GM12872 (cell line): ENCODE measurements around the gene SPTAN1.

ENCODE experiments used
- TF ChIP-seq, protein P1 (sequence below): IDR thresholded peaks from 3 replicates; pipeline ENCODE4 v1.5.1; 2011; ENCODE audit warnings: low read depth, mild to moderate bottlenecking, low read length, moderate library complexity; ENCODE audit not compliant: insufficient read depth

Gene SPTAN1

GRCh38 chr9:128556276-128556675 is 3.9 kb downstream of the SPTAN1 start:
- TF ChIP-seq, protein P1, sequence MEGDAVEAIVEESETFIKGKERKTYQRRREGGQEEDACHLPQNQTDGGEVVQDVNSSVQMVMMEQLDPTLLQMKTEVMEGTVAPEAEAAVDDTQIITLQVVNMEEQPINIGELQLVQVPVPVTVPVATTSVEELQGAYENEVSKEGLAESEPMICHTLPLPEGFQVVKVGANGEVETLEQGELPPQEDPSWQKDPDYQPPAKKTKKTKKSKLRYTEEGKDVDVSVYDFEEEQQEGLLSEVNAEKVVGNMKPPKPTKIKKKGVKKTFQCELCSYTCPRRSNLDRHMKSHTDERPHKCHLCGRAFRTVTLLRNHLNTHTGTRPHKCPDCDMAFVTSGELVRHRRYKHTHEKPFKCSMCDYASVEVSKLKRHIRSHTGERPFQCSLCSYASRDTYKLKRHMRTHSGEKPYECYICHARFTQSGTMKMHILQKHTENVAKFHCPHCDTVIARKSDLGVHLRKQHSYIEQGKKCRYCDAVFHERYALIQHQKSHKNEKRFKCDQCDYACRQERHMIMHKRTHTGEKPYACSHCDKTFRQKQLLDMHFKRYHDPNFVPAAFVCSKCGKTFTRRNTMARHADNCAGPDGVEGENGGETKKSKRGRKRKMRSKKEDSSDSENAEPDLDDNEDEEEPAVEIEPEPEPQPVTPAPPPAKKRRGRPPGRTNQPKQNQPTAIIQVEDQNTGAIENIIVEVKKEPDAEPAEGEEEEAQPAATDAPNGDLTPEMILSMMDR = no peak

DNA sequence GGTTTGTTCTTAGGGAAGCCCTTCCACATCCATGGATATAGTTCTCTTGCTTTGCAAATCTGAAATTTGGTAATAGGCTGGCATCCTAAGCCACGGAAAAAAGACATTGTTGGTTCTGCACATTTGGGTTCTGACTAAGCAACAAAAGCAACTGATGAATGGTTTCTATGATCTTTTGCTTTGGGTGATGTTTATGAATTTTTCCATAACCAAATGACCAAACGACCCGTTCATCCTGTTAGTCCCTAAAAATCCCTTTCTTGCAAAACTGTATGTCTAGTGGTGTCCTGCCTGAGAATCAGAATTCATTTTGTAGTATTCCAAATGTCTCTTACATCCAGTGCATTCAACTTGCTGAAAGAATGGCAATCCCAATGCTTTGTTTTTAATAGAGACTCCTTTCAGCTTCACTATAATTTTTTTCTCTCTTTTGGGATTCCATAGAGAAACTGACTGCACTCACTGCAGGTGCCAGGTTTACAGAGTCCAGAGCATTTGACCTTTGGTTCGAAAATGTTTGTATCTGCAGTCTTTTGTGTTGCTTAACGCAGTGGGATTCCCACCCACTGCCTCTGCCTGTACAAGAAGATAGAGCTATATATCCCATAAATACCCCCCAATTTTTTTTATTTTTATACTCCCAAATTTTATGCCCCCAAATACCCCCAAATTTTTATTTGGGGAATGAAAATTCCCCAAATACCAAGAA is 4.7 kb downstream of the SPTAN1 start:
- TF ChIP-seq, protein P1 = no peak

GRCh38 chr9:128558431-128559310 is 6.3 kb downstream of the SPTAN1 start:
- TF ChIP-seq, protein P1 = no peak

DNA sequence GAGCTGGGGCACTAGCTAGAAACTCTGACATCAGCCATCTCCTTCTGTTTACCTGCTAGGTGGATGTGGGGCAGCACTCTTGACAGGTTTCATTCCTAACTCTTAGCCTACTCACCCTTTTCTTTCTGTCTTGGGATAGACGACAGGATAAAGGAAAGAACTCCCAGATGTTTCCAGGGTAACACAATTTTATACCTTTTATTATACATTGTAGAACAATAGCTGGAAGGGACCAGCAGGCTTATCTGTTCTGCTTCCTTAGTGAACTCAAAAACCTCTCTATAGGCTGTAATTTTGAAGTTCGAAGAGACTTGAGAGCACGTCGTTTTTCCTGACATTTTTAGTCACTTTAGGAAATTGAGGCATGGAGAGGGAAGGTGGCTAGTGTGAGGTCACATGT is 13.2 kb downstream of the SPTAN1 start:
- TF ChIP-seq, protein P1 = no peak

GRCh38 chr9:128568470-128569078 is 16.2 kb downstream of the SPTAN1 start:
- TF ChIP-seq, protein P1 = no peak

GRCh38 chr9:128575469-128575868 is 23.1 kb downstream of the SPTAN1 start:
- TF ChIP-seq, protein P1 = no peak

- TF ChIP-seq, protein P1 = no peak
Observed at GRCh38 chr9:128575916-128576315, 23.5 kb downstream of the SPTAN1 start.
